Cardiac septum (tissue), 1 donor: Measurements from ENCODE around the gene TTLL8. TPM values are rescaled to one million over a fixed set of nuclear protein-coding genes. Genes with fewer than 3 reads are reported as not detected.
A peak's percentile ranks its signal among the peaks of the same experiment; 100 is the strongest.

Experiments used
- DNase-seq: peaks from one replicate; pipeline ENCODE4 v3.0.0-alpha.2; 2020; ENCODE audit warnings: low spot score
- intact Hi-C: fragments of 100-400 bp; cut with DNase I; formaldehyde crosslinking; loops from one replicate; pipeline ENCODE4 v1.14.0; 2022
- total RNA-seq: library from RNA; stranded (reverse); fragmentation: NEBNext Ultra II Directional; extraction: Animal tissue kit (Norgen Biotek cat#: 25700); gene quantifications from one replicate; pipeline ENCODE4 v1.2.1, GENCODE V29; 2021
- donor health status: DM: no; HTN: no; CAD: no.

TTLL8 gene
- total RNA-seq, 1 donor from 2014 or later = not detected

- peak; percentile 50 for DNase-seq
Observed at GRCh38 chr22:50084080-50084477, 26.0 kb upstream of the TTLL8 start.

GRCh38 chr22:50083462-50084079 lies 25.5 kb upstream of the TTLL8 start:
- intact Hi-C loops = no loop called here
- DNase-seq = peak; percentile 71

More at GRCh38 chr22:50084080-50084477, 26.0 kb upstream of the TTLL8 start:
- intact Hi-C loops = no loop called here

- peak; percentile 20 for DNase-seq
- intact Hi-C loops = no loop called here
Observed at GRCh38 chr22:50082961-50083461, 24.9 kb upstream of the TTLL8 start.

GRCh38 chr22:50082197-50082715 lies 24.2 kb upstream of the TTLL8 start:
- peak; percentile 51 for DNase-seq
- intact Hi-C loops = no loop called here

- DNase-seq = peak; percentile 43
- intact Hi-C loops = no loop called here
Observed at GRCh38 chr22:50081426-50082196, 23.5 kb upstream of the TTLL8 start.

- intact Hi-C loops = no loop called here
- DNase-seq = peak; percentile 44
Observed at GRCh38 chr22:50080077-50080465, 22.0 kb upstream of the TTLL8 start.

- DNase-seq = peak; percentile 39
- intact Hi-C loops = no loop called here
Observed at GRCh38 chr22:50078761-50079160, 20.7 kb upstream of the TTLL8 start.

GRCh38 chr22:50078246-50078645 lies 20.1 kb upstream of the TTLL8 start:
- intact Hi-C loops = no loop called here
- DNase-seq = no peak

- intact Hi-C loops = no loop called here
- peak; percentile 68 for DNase-seq
Observed at GRCh38 chr22:50076646-50077535, 18.8 kb upstream of the TTLL8 start.

- peak; percentile 57 for DNase-seq
- intact Hi-C loops = no loop called here
Observed at GRCh38 chr22:50074551-50075530, 16.7 kb upstream of the TTLL8 start.

- DNase-seq = peak; percentile 61
- intact Hi-C loops = no loop called here
Observed at GRCh38 chr22:50074056-50074455, 16.0 kb upstream of the TTLL8 start.

- no peak for DNase-seq
- intact Hi-C loops = no loop called here
Observed at GRCh38 chr22:50072714-50073538, 14.8 kb upstream of the TTLL8 start.

- DNase-seq = no peak
- intact Hi-C loops = no loop called here
Observed at GRCh38 chr22:50072167-50072555, 14.1 kb upstream of the TTLL8 start.

- intact Hi-C loops = no loop called here
- DNase-seq = no peak
Observed at GRCh38 chr22:50071432-50072166, 13.5 kb upstream of the TTLL8 start.

- intact Hi-C loops = no loop called here
- DNase-seq = no peak
Observed at GRCh38 chr22:50070366-50070765, 12.3 kb upstream of the TTLL8 start.

GRCh38 chr22:50068096-50068495 lies 10.0 kb upstream of the TTLL8 start:
- no peak for DNase-seq

GRCh38 chr22:50067244-50067643 lies 9.1 kb upstream of the TTLL8 start:
- intact Hi-C loops = loop anchor here (10.0 kb wide), 1 partner anchor 58 kb away; no protein-coding TSS in a partner anchor
- no peak for DNase-seq

More at GRCh38 chr22:50068096-50068495, 10.0 kb upstream of the TTLL8 start:
- intact Hi-C loops = loop anchor here (10.0 kb wide), 1 partner anchor 57 kb away; no protein-coding TSS in a partner anchor
